ENCODE data around the gene FBXL2. TPM values are rescaled to one million over a fixed set of nuclear protein-coding genes. Genes with fewer than 3 reads are reported as not detected.

FBXL2 gene
- total RNA-seq, 1 donor from 2014 or later: 16.0 TPM

DNA sequence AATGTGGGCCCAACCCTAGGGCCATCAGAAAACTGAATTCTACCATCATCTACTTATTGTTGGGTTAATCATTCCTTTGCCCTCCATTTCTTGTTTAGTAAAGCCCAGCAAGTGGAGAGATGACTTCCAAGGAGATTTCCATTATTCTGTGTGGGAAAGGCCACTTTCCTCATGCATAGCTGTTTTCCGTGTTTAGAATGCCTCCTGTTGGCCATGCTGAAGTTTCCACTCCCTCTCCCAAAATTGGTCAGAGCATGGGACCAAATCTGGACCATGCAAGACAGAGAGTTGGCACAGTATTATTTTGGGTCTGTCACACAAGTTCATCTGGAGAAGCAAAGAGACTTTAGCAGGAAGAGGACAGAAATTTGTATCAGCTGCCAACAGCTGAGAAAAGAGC, 43.4 kb upstream of the FBXL2 start:
- no peak for DNase-seq (ENCODE audit: extremely low spot score, unreplicated experiment)
- Mint-ChIP-seq H3K27me3 (ENCODE audit: unreplicated experiment) (peaks cover 17% of the 10 kb centered on the region), H3K9me3 (ENCODE audit: unreplicated experiment) (peaks cover 2% of the 10 kb centered on the region), H3K4me3 (ENCODE audit: unreplicated experiment) (no peak overlapping the region), H3K4me1 (ENCODE audit: unreplicated experiment) (no peaks in the 10 kb centered on the region), H3K27ac (ENCODE audit: unreplicated experiment) (no peak overlapping the region), H3K36me3 (ENCODE audit: unreplicated experiment) (no peaks in the 10 kb centered on the region)
- TF ChIP-seq, protein P1, sequence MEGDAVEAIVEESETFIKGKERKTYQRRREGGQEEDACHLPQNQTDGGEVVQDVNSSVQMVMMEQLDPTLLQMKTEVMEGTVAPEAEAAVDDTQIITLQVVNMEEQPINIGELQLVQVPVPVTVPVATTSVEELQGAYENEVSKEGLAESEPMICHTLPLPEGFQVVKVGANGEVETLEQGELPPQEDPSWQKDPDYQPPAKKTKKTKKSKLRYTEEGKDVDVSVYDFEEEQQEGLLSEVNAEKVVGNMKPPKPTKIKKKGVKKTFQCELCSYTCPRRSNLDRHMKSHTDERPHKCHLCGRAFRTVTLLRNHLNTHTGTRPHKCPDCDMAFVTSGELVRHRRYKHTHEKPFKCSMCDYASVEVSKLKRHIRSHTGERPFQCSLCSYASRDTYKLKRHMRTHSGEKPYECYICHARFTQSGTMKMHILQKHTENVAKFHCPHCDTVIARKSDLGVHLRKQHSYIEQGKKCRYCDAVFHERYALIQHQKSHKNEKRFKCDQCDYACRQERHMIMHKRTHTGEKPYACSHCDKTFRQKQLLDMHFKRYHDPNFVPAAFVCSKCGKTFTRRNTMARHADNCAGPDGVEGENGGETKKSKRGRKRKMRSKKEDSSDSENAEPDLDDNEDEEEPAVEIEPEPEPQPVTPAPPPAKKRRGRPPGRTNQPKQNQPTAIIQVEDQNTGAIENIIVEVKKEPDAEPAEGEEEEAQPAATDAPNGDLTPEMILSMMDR (IDR thresholded peaks at IDR 0.05): no peak

DNA sequence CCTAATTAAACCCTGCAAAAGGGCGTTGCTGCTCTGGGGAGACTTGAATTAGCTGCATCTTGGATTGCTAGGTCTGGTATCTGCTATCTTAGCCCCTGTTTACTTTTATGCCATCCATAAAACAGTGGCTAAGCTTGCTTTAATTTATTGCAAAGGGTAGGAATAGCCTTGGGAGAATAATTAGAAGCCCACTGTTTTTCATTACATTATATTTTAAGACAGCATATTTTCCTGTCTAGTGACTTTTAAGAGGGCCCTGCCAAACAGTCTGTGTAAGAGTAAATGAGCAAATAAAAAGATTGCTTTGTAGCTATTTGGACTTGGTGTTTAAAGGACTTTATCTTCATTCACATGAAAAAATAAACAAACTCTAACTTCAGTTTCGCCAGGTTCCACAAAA, 41.2 kb upstream of the FBXL2 start:
- Mint-ChIP-seq H3K4me1 (ENCODE audit: unreplicated experiment) (no peaks in the 10 kb centered on the region), H3K27ac (ENCODE audit: unreplicated experiment) (no peak overlapping the region), H3K36me3 (ENCODE audit: unreplicated experiment) (peaks cover 3% of the 10 kb centered on the region), H3K27me3 (ENCODE audit: unreplicated experiment) (peaks cover 24% of the 10 kb centered on the region), H3K4me3 (ENCODE audit: unreplicated experiment) (no peak overlapping the region), H3K9me3 (ENCODE audit: unreplicated experiment) (peaks cover 10% of the 10 kb centered on the region)
- DNase-seq (ENCODE audit: extremely low spot score, unreplicated experiment): no peak
- TF ChIP-seq, protein P1 (IDR thresholded peaks at IDR 0.05): no peak

DNA sequence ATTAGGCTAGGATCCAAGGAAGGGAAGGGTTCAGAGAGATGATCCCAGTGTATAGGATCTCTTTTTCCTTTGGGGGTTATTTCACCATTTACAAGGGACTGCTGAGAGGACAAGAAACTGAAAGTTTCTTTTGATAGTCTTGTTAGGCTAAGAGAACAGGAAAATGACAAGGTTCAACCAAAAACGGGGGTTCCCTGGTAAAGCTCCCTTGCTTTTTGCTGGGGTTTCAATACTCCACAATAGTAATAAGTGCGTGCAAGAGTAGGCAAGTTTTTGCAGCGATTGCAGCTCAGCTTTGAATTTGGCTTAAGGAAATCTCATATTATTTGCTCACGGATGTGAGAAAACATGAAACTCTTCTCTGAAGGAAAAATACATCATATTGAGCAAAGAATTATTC, 39.8 kb upstream of the FBXL2 start:
- Mint-ChIP-seq H3K27me3 (ENCODE audit: unreplicated experiment) (peaks cover 25% of the 10 kb centered on the region), H3K36me3 (ENCODE audit: unreplicated experiment) (peaks cover 3% of the 10 kb centered on the region), H3K4me3 (ENCODE audit: unreplicated experiment) (no peak overlapping the region), H3K4me1 (ENCODE audit: unreplicated experiment) (no peaks in the 10 kb centered on the region), H3K27ac (ENCODE audit: unreplicated experiment) (no peak overlapping the region), H3K9me3 (ENCODE audit: unreplicated experiment) (peaks cover 10% of the 10 kb centered on the region)
- TF ChIP-seq, protein P1 (IDR thresholded peaks at IDR 0.05): no peak
- DNase-seq (ENCODE audit: extremely low spot score, unreplicated experiment): no peak

DNA sequence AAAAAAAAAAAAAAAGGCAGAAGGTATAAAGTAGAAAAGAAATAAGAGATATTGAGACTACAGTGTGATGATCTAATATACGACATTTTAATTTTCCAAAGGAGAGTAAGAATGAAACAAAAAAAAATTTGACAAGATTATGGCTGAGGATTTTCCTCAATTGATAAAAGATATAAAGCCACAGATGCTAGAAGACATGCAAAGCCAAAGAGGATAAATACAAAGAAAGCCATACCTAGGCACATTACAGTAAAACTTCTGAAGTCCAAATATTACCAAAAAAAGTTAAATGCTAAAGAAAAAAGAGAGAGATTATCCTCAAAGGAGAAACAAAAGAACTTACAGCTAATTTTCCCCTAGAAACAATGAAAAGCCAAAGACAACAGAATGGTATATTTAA, 38.3 kb upstream of the FBXL2 start:
- DNase-seq (ENCODE audit: extremely low spot score, unreplicated experiment): no peak
- Mint-ChIP-seq H3K4me3 (ENCODE audit: unreplicated experiment) (no peak overlapping the region), H3K36me3 (ENCODE audit: unreplicated experiment) (peaks cover 3% of the 10 kb centered on the region), H3K27ac (ENCODE audit: unreplicated experiment) (no peak overlapping the region), H3K27me3 (ENCODE audit: unreplicated experiment) (peaks cover 30% of the 10 kb centered on the region), H3K4me1 (ENCODE audit: unreplicated experiment) (no peaks in the 10 kb centered on the region), H3K9me3 (ENCODE audit: unreplicated experiment) (peaks cover 19% of the 10 kb centered on the region)
- TF ChIP-seq, protein P1 (IDR thresholded peaks at IDR 0.05): no peak

DNA sequence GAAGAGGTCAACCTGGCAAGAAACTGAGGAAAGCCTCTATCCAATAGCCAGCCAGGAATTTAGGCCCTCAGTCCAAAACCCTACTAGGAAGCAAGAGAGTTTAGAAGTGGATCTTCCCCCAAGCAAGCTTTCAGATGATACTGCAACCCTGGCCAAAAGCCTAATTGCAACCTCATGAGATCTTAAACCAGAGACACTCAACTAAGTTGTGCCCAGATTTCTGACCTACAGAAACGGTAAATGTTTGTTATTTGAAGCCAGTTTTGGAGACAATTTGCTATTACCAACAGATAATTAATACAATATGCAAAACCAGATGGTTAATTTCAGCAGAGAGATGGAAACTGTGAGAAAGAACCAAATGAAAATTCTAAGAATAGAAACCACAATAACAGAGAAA, 37.0 kb upstream of the FBXL2 start:
- DNase-seq (ENCODE audit: extremely low spot score, unreplicated experiment): no peak
- Mint-ChIP-seq H3K9me3 (ENCODE audit: unreplicated experiment) (peaks cover 19% of the 10 kb centered on the region), H3K27ac (ENCODE audit: unreplicated experiment) (no peak overlapping the region), H3K4me1 (ENCODE audit: unreplicated experiment) (no peaks in the 10 kb centered on the region), H3K36me3 (ENCODE audit: unreplicated experiment) (peaks cover 3% of the 10 kb centered on the region), H3K27me3 (ENCODE audit: unreplicated experiment) (peaks cover 34% of the 10 kb centered on the region), H3K4me3 (ENCODE audit: unreplicated experiment) (no peak overlapping the region)
- TF ChIP-seq, protein P1 (IDR thresholded peaks at IDR 0.05): no peak

Measured in osteocyte (in vitro differentiated cells).